PFSK-1 (cell line): ENCODE data around the gene DNAJC30.

Experiments used
- POLR2AphosphoS5 ChIP-seq: IDR thresholded peaks from 2 replicates; pipeline ENCODE4 v1.6.1; 2012; ENCODE audit warnings: low read depth, mild to moderate bottlenecking, control low read depth, low read length, moderate library complexity
- SIN3A ChIP-seq: IDR thresholded peaks from 2 replicates; pipeline ENCODE4 v1.6.1; 2012; ENCODE audit warnings: mild to moderate bottlenecking, low read length, moderate library complexity, borderline replicate concordance; ENCODE audit not compliant: insufficient read depth
- TF ChIP-seq, protein P1 (sequence below), 2 experiments: IDR thresholded peaks; 2 replicates each; pipeline versions ENCODE4 v1.6.1 to v1.8.0; 2011 to 2012; ENCODE audit warnings: low read depth in 2 of 2, low read length in 2 of 2, control low read depth in 1 of 2, inconsistent platforms in 1 of 2, mild to moderate bottlenecking in 1 of 2, moderate library complexity in 1 of 2; ENCODE audit not compliant: insufficient read depth in 1 of 2

DNA sequence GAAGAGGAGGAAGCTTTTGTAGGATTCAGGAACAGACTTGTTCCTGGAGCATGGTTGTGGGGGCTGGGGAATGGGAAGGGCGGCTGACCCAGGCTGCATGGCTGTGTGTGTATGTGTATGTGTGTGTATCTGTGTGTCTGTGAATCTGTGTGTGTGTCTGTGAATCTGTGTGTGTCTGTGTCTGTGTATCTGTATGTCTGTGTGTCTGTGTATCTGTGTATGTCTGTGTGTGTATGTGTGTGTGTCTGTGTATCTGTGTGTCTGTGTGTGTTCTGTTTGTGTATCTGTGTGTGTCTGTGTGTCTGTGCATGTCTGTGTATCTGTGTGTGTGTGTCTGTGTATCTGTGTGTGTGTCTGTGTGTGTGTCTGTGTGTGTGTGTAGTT, 42.8 kb upstream of the DNAJC30 start:
- TF ChIP-seq POLR2AphosphoS5 (no peak), SIN3A (no peak)
- TF ChIP-seq, protein P1, sequence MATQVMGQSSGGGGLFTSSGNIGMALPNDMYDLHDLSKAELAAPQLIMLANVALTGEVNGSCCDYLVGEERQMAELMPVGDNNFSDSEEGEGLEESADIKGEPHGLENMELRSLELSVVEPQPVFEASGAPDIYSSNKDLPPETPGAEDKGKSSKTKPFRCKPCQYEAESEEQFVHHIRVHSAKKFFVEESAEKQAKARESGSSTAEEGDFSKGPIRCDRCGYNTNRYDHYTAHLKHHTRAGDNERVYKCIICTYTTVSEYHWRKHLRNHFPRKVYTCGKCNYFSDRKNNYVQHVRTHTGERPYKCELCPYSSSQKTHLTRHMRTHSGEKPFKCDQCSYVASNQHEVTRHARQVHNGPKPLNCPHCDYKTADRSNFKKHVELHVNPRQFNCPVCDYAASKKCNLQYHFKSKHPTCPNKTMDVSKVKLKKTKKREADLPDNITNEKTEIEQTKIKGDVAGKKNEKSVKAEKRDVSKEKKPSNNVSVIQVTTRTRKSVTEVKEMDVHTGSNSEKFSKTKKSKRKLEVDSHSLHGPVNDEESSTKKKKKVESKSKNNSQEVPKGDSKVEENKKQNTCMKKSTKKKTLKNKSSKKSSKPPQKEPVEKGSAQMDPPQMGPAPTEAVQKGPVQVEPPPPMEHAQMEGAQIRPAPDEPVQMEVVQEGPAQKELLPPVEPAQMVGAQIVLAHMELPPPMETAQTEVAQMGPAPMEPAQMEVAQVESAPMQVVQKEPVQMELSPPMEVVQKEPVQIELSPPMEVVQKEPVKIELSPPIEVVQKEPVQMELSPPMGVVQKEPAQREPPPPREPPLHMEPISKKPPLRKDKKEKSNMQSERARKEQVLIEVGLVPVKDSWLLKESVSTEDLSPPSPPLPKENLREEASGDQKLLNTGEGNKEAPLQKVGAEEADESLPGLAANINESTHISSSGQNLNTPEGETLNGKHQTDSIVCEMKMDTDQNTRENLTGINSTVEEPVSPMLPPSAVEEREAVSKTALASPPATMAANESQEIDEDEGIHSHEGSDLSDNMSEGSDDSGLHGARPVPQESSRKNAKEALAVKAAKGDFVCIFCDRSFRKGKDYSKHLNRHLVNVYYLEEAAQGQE (IDR thresholded peaks at IDR 0.05; ENCODE audit: insufficient read depth in 1 of 2, low read depth in 2 of 2, low read length in 2 of 2) = no peak
